ENCODE measurements around the gene PJVK. TPM values are rescaled to one million over a fixed set of nuclear protein-coding genes. Genes with fewer than 3 reads are reported as not detected.

Gene PJVK
- total and polyA plus RNA-seq, 9 of the 15 experiments (the other 6 are each of a cell fraction or from before 2014, with no cell fraction given) = 0.11 to 1.5 (median 0.73) TPM

GRCh38 chr2:178491612-178492011 is 40.4 kb downstream of the PJVK start (continued):
- no peak for TF ChIP-seq ZNF830 (CRISPR knock-in tag; IDR thresholded peaks at IDR 0.05)
- TF ChIP-seq NFYB (IDR thresholded peaks at IDR 0.05; ENCODE audit: extremely low read depth, insufficient read length) = no peak
- TF ChIP-seq CC2D1A (IDR thresholded peaks at IDR 0.05) = no peak
- TF ChIP-seq RUNX1 (IDR thresholded peaks at IDR 0.05; ENCODE audit: low read depth) = no peak
- TF ChIP-seq ZNF263 (CRISPR knock-in tag; IDR thresholded peaks at IDR 0.05; ENCODE audit: borderline replicate concordance) = no peak
- no peak for TF ChIP-seq LEF1 (IDR thresholded peaks at IDR 0.05)
- TF ChIP-seq PHTF2 (CRISPR knock-in tag; IDR thresholded peaks at IDR 0.05) = no peak
- 0 out of 4 replicates have a peak, but pooled peaks of 1 of the 2 experiments have one; percentile 34 for TF ChIP-seq MNT (conservative IDR thresholded peaks at IDR 0.05)
- peak; percentile 65 for TF ChIP-seq FOSL1 (tag; conservative IDR thresholded peaks at IDR 0.05)
- peak; percentile 48; the same call in 1 of the 2 replicates for TF ChIP-seq TEAD4 (IDR thresholded peaks at IDR 0.05; ENCODE audit: low read length)
- TF ChIP-seq TEAD4 (CRISPR knock-in tag; IDR thresholded peaks at IDR 0.05; ENCODE audit: borderline replicate concordance) = no peak
- no peak for TF ChIP-seq ZNF347 (CRISPR knock-in tag; IDR thresholded peaks at IDR 0.05; ENCODE audit: low read depth)
- TF ChIP-seq ATF6 (CRISPR knock-in tag; IDR thresholded peaks at IDR 0.05) = no peak
- TF ChIP-seq CBFA2T2 (conservative IDR thresholded peaks at IDR 0.05) = peak; percentile 31; the same call in 1 of the 2 replicates
- 0 out of 2 replicates have a peak, but pooled peaks have one; percentile 23 for TF ChIP-seq MTA2 (IDR thresholded peaks at IDR 0.05; ENCODE audit: low read depth)
- TF ChIP-seq POLR2G (IDR thresholded peaks at IDR 0.05; ENCODE audit: low read depth, low read length) = no peak
- peak; percentile 69; the same call in 1 of the 2 replicates for TF ChIP-seq JUND (IDR thresholded peaks at IDR 0.05; ENCODE audit: borderline replicate concordance, low read depth, low read length)
- peak; percentile 73 for TF ChIP-seq JUND (tag; IDR thresholded peaks at IDR 0.05; ENCODE audit: borderline replicate concordance, low read depth, low read length)
- TF ChIP-seq MEIS2 (IDR thresholded peaks at IDR 0.05; ENCODE audit: partially characterized antibody) = peak; percentile 34
- no peak for TF ChIP-seq POLR3G (IDR thresholded peaks at IDR 0.05; ENCODE audit: extremely low read depth, insufficient read length, insufficient replicate concordance)
- no peak for TF ChIP-seq BDP1 (IDR thresholded peaks at IDR 0.05; ENCODE audit: insufficient read depth, insufficient read length)
- TF ChIP-seq PKNOX1 (IDR thresholded peaks at IDR 0.05) = no peak
- peak; percentile 46; the same call in 1 of the 2 replicates for TF ChIP-seq CREM (IDR thresholded peaks at IDR 0.05; ENCODE audit: low read depth)
- no peak for TF ChIP-seq SOX6 (IDR thresholded peaks at IDR 0.05)
- no peak for TF ChIP-seq HNRNPUL1 (IDR thresholded peaks at IDR 0.05; ENCODE audit: low read length)
- peak; percentile 19; the same call in 1 of the 2 replicates for TF ChIP-seq JUN (IDR thresholded peaks at IDR 0.05; ENCODE audit: borderline replicate concordance, low read depth, low read length)
- TF ChIP-seq JUN (CRISPR knock-in tag; IDR thresholded peaks at IDR 0.05; ENCODE audit: borderline replicate concordance) = no peak
- peak; percentile 24; the same call in 1 of the 2 replicates for TF ChIP-seq NFE2 (IDR thresholded peaks at IDR 0.05; ENCODE audit: low read depth)

Measured in K562 (cell line).